ENCODE measurements around the gene MYH8.

DNA sequence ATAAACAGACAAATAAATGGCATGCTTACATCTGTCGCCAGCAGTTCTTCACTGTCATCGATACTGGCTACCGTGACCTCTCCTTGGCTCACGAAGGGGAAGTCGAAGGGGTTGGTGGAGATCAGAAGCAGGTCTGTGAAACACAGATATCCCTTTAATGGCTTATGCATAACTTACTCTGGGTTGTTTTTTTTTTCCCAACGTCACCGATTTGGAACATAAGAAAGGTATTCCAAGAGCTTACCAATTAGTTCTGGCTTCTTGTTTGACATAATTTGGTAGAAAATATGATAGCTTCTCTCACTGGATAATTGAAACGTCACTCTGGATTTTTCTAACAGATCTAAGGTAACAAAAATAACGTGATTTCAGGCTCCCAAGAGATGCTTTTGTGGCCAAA lies 67.1 kb downstream of the MYH8 start:
- TF ChIP-seq, protein P1, sequence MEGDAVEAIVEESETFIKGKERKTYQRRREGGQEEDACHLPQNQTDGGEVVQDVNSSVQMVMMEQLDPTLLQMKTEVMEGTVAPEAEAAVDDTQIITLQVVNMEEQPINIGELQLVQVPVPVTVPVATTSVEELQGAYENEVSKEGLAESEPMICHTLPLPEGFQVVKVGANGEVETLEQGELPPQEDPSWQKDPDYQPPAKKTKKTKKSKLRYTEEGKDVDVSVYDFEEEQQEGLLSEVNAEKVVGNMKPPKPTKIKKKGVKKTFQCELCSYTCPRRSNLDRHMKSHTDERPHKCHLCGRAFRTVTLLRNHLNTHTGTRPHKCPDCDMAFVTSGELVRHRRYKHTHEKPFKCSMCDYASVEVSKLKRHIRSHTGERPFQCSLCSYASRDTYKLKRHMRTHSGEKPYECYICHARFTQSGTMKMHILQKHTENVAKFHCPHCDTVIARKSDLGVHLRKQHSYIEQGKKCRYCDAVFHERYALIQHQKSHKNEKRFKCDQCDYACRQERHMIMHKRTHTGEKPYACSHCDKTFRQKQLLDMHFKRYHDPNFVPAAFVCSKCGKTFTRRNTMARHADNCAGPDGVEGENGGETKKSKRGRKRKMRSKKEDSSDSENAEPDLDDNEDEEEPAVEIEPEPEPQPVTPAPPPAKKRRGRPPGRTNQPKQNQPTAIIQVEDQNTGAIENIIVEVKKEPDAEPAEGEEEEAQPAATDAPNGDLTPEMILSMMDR (IDR thresholded peaks at IDR 0.05), result no peak
- no peak for TF ChIP-seq POLR2A (IDR thresholded peaks at IDR 0.05)

Data from body of pancreas (tissue), 4 donors.